ENCODE data around the gene RAD18.
A peak's percentile ranks its signal among the peaks of the same experiment; 100 is the strongest.

The RAD18 gene

GRCh38 chr3:8932507-8932906 lies 30.8 kb downstream of the RAD18 start:
- H3K4me1 ChIP-seq (ENCODE audit: control insufficient read depth, insufficient read depth, low read length) = peaks cover 13% of the 10 kb centered on the region
- no peaks in the 10 kb centered on the region for H3K27me3 ChIP-seq (ENCODE audit: control insufficient read depth, insufficient read depth, low read length)
- no peaks in the 10 kb centered on the region for H3K36me3 ChIP-seq (ENCODE audit: insufficient read depth, low read length)
- H3K4me2 ChIP-seq (ENCODE audit: low read length) = no peak overlapping the region
- no peaks in the 10 kb centered on the region for H3K9me3 ChIP-seq (replicated peaks; ENCODE audit: low read length)
- H3K4me3 ChIP-seq (ENCODE audit: low read length) = no peak overlapping the region
- no peak overlapping the region for H3K9ac ChIP-seq (ENCODE audit: low read depth, low read length)

GRCh38 chr3:8931342-8931741 lies 31.9 kb downstream of the RAD18 start:
- Histone ChIP-seq H3K27me3 (ENCODE audit: control insufficient read depth, insufficient read depth, low read length) (no peaks in the 10 kb centered on the region), H3K36me3 (ENCODE audit: insufficient read depth, low read length) (no peaks in the 10 kb centered on the region), H3K9ac (ENCODE audit: low read depth, low read length) (peak overlapping the region; percentile 73), H3K4me1 (ENCODE audit: control insufficient read depth, insufficient read depth, low read length) (peaks cover 3% of the 10 kb centered on the region), H3K4me3 (ENCODE audit: low read length) (peak overlapping the region; percentile 42), H3K9me3 (replicated peaks; ENCODE audit: low read length) (no peaks in the 10 kb centered on the region), H3K4me2 (ENCODE audit: low read length) (peak overlapping the region; percentile 82)

GRCh38 chr3:8929860-8930259 lies 33.4 kb downstream of the RAD18 start:
- H3K36me3 ChIP-seq (ENCODE audit: insufficient read depth, low read length) = no peaks in the 10 kb centered on the region
- no peak overlapping the region for H3K4me2 ChIP-seq (ENCODE audit: low read length)
- H3K9me3 ChIP-seq (replicated peaks; ENCODE audit: low read length) = no peaks in the 10 kb centered on the region
- no peak overlapping the region for H3K4me3 ChIP-seq (ENCODE audit: low read length)
- no peak overlapping the region for H3K9ac ChIP-seq (ENCODE audit: low read depth, low read length)
- no peaks in the 10 kb centered on the region for H3K4me1 ChIP-seq (ENCODE audit: control insufficient read depth, insufficient read depth, low read length)
- H3K27me3 ChIP-seq (ENCODE audit: control insufficient read depth, insufficient read depth, low read length) = no peaks in the 10 kb centered on the region

DNA sequence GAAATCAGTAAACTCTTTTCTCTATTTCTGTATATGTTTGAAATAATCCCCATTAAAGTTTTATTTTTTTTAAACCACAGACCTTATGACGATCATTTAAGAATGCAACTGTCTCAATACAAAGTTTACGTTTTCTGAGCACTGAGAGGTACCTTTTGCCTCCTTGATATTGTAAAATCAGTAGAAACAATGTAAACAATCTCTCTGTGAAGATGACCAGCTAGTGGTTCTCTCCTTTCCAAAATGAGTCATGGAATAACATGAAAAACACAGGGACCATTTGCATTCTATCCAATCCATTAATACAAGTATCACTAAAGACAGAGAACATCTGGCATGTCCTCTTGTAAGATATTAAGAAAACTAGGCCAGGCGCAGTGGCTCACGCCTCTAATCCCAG lies 48.8 kb downstream of the RAD18 start:
- H3K4me3 ChIP-seq (ENCODE audit: low read length) = no peak overlapping the region
- H3K9ac ChIP-seq (ENCODE audit: low read depth, low read length) = no peak overlapping the region
- no peaks in the 10 kb centered on the region for H3K27me3 ChIP-seq (ENCODE audit: control insufficient read depth, insufficient read depth, low read length)
- no peaks in the 10 kb centered on the region for H3K4me1 ChIP-seq (ENCODE audit: control insufficient read depth, insufficient read depth, low read length)
- H3K9me3 ChIP-seq (replicated peaks; ENCODE audit: low read length) = no peaks in the 10 kb centered on the region
- H3K36me3 ChIP-seq (ENCODE audit: insufficient read depth, low read length) = peaks cover 15% of the 10 kb centered on the region
- H3K4me2 ChIP-seq (ENCODE audit: low read length) = no peak overlapping the region

DNA sequence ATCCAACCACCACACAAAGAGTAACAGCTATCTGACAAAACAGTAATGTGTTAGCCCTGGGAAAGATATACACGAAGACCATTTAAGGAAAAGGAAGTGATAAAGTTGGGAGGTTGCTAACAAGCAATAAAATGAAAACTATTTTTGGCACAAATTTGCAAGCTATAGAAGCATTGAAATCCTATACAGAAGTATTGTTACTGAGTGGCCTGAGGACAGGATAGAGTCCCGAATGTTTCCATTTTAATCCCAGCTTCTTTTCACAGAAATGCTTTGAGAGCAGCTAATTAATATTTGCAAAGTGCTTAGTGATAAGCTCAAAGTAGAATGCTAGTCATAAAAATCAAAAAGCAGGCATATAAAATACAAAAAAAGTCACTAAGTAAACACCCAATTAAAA lies 51.5 kb downstream of the RAD18 start:
- no peak overlapping the region for H3K4me2 ChIP-seq (ENCODE audit: low read length)

GRCh38 chr3:8909160-8909559 lies 54.1 kb downstream of the RAD18 start:
- Histone ChIP-seq H3K4me3 (ENCODE audit: low read length) (no peak overlapping the region), H3K4me2 (ENCODE audit: low read length) (no peak overlapping the region), H3K4me1 (ENCODE audit: control insufficient read depth, insufficient read depth, low read length) (no peaks in the 10 kb centered on the region), H3K36me3 (ENCODE audit: insufficient read depth, low read length) (peaks cover 11% of the 10 kb centered on the region), H3K9ac (ENCODE audit: low read depth, low read length) (no peak overlapping the region), H3K27me3 (ENCODE audit: control insufficient read depth, insufficient read depth, low read length) (no peaks in the 10 kb centered on the region), H3K9me3 (replicated peaks; ENCODE audit: low read length) (no peaks in the 10 kb centered on the region)

More for the DNA sequence above, 51.5 kb downstream of the RAD18 start:
- Histone ChIP-seq H3K9ac (ENCODE audit: low read depth, low read length) (no peak overlapping the region), H3K4me3 (ENCODE audit: low read length) (no peak overlapping the region), H3K9me3 (replicated peaks; ENCODE audit: low read length) (no peaks in the 10 kb centered on the region), H3K36me3 (ENCODE audit: insufficient read depth, low read length) (peaks cover 15% of the 10 kb centered on the region), H3K4me1 (ENCODE audit: control insufficient read depth, insufficient read depth, low read length) (no peaks in the 10 kb centered on the region), H3K27me3 (ENCODE audit: control insufficient read depth, insufficient read depth, low read length) (no peaks in the 10 kb centered on the region)

DNA sequence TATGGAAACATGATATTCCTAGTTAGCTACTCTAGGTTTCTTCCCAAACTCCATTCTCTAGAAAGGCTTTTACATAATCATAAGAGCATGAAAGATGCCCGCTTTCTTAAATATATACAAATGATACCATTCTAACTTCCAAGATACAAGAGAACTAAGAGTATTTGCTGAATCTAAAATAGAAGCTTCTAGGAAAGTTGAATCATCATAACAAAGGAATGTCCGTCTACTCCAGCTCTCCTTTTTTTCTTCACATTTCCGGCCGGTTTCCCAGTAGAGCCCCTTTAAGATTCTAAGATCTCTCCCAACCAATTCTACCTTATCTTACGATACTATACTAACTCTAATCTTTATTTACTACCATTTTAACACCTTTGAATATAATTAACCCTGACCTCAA lies 60.1 kb downstream of the RAD18 start:
- Histone ChIP-seq H3K27me3 (ENCODE audit: control insufficient read depth, insufficient read depth, low read length) (no peaks in the 10 kb centered on the region), H3K36me3 (ENCODE audit: insufficient read depth, low read length) (peaks cover 3% of the 10 kb centered on the region), H3K9me3 (replicated peaks; ENCODE audit: low read length) (no peaks in the 10 kb centered on the region), H3K4me3 (ENCODE audit: low read length) (no peak overlapping the region), H3K9ac (ENCODE audit: low read depth, low read length) (no peak overlapping the region), H3K4me2 (ENCODE audit: low read length) (no peak overlapping the region), H3K4me1 (ENCODE audit: control insufficient read depth, insufficient read depth, low read length) (peaks cover 9% of the 10 kb centered on the region)

GRCh38 chr3:8900869-8901268 lies 62.4 kb downstream of the RAD18 start:
- H3K27me3 ChIP-seq (ENCODE audit: control insufficient read depth, insufficient read depth, low read length) = no peaks in the 10 kb centered on the region
- no peak overlapping the region for H3K9ac ChIP-seq (ENCODE audit: low read depth, low read length)
- H3K4me1 ChIP-seq (ENCODE audit: control insufficient read depth, insufficient read depth, low read length) = peaks cover 9% of the 10 kb centered on the region
- no peak overlapping the region for H3K4me2 ChIP-seq (ENCODE audit: low read length)
- H3K9me3 ChIP-seq (replicated peaks; ENCODE audit: low read length) = no peaks in the 10 kb centered on the region
- H3K4me3 ChIP-seq (ENCODE audit: low read length) = no peak overlapping the region
- H3K36me3 ChIP-seq (ENCODE audit: insufficient read depth, low read length) = peaks cover 2% of the 10 kb centered on the region

- peaks cover 9% of the 10 kb centered on the region for H3K4me1 ChIP-seq (ENCODE audit: control insufficient read depth, insufficient read depth, low read length)
- H3K4me2 ChIP-seq (ENCODE audit: low read length) = no peak overlapping the region
- H3K36me3 ChIP-seq (ENCODE audit: insufficient read depth, low read length) = peaks cover 3% of the 10 kb centered on the region
- H3K27me3 ChIP-seq (ENCODE audit: control insufficient read depth, insufficient read depth, low read length) = no peaks in the 10 kb centered on the region
- H3K9me3 ChIP-seq (replicated peaks; ENCODE audit: low read length) = no peaks in the 10 kb centered on the region
- no peak overlapping the region for H3K4me3 ChIP-seq (ENCODE audit: low read length)
- H3K9ac ChIP-seq (ENCODE audit: low read depth, low read length) = no peak overlapping the region
Measured at GRCh38 chr3:8899876-8900460, 63.3 kb downstream of the RAD18 start.

DNA sequence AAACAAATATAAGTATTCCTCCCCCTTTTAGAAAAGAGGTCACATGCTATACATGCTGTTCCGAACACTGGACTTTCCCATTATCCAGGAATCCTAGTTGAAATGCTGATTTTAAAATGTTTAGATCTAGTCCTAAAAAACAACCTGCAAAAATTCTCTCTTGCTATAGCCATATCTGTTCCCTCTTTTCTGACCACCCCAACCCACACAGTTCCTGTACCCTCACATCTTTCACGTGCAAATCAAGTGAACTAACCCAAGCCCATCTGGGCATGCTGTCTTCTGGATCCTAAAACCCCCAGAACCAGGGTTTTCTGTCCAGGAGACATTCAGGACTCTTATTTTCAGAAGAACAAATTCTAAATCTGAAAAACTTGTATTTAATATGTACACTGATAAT lies 67.4 kb downstream of the RAD18 start:
- no peaks in the 10 kb centered on the region for H3K27me3 ChIP-seq (ENCODE audit: control insufficient read depth, insufficient read depth, low read length)
- H3K36me3 ChIP-seq (ENCODE audit: insufficient read depth, low read length) = peaks cover 7% of the 10 kb centered on the region
- peaks cover 11% of the 10 kb centered on the region for H3K4me1 ChIP-seq (ENCODE audit: control insufficient read depth, insufficient read depth, low read length)
- H3K4me3 ChIP-seq (ENCODE audit: low read length) = no peak overlapping the region
- no peak overlapping the region for H3K4me2 ChIP-seq (ENCODE audit: low read length)
- no peaks in the 10 kb centered on the region for H3K9me3 ChIP-seq (replicated peaks; ENCODE audit: low read length)
- no peak overlapping the region for H3K9ac ChIP-seq (ENCODE audit: low read depth, low read length)

GRCh38 chr3:8893001-8893400 lies 70.3 kb downstream of the RAD18 start:
- Histone ChIP-seq H3K4me2 (ENCODE audit: low read length) (no peak overlapping the region), H3K36me3 (ENCODE audit: insufficient read depth, low read length) (peaks cover 11% of the 10 kb centered on the region), H3K4me1 (ENCODE audit: control insufficient read depth, insufficient read depth, low read length) (peaks cover 23% of the 10 kb centered on the region), H3K9me3 (replicated peaks; ENCODE audit: low read length) (no peaks in the 10 kb centered on the region), H3K27me3 (ENCODE audit: control insufficient read depth, insufficient read depth, low read length) (no peaks in the 10 kb centered on the region), H3K9ac (ENCODE audit: low read depth, low read length) (no peak overlapping the region), H3K4me3 (ENCODE audit: low read length) (no peak overlapping the region)

DNA sequence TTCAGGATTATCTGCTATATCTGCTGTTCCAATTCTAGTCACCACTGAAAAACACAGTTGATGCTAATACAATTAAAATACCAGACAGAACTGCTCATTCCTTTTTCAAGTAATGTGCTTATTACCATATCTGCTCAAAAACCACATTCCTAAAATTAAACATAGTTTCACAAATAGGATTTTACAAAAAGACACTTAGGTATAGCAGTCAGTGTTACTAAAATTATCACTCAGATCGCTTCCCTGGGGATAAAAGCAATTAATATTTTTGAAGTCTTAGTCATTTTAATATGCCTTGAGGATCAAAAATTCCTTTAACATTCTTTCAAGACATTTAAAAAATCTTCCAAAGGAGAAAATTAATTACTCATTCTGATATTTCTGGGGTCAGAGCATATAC lies 71.5 kb downstream of the RAD18 start:
- peaks cover 15% of the 10 kb centered on the region for H3K36me3 ChIP-seq (ENCODE audit: insufficient read depth, low read length)
- no peak overlapping the region for H3K4me2 ChIP-seq (ENCODE audit: low read length)
- H3K4me3 ChIP-seq (ENCODE audit: low read length) = no peak overlapping the region
- peak overlapping the region; percentile 68 for H3K9ac ChIP-seq (ENCODE audit: low read depth, low read length)
- peaks cover 35% of the 10 kb centered on the region for H3K4me1 ChIP-seq (ENCODE audit: control insufficient read depth, insufficient read depth, low read length)
- no peaks in the 10 kb centered on the region for H3K27me3 ChIP-seq (ENCODE audit: control insufficient read depth, insufficient read depth, low read length)
- H3K9me3 ChIP-seq (replicated peaks; ENCODE audit: low read length) = no peaks in the 10 kb centered on the region
